Chondrocyte (in vitro differentiated cells): ENCODE data around the gene HS2ST1. TPM values are rescaled to one million over a fixed set of nuclear protein-coding genes. Genes with fewer than 3 reads are reported as not detected.

Experiments used
- DNase-seq: peaks from one replicate; pipeline ENCODE4 v3.0.0; 2021; ENCODE audit warnings: mixed read lengths, low spot score
- H3K27ac Mint-ChIP-seq: one replicate; pipeline ENCODE4 v1.8.0; 2021; ENCODE audit warnings: mild to moderate bottlenecking, moderate library complexity, mixed read lengths; ENCODE audit not compliant: unreplicated experiment
- H3K27me3 Mint-ChIP-seq: 2 replicates; pipeline ENCODE4 v1.8.0; 2021; ENCODE audit warnings: low read depth, mixed read lengths
- H3K36me3 Mint-ChIP-seq: 2 replicates; pipeline ENCODE4 v1.8.0; 2021; ENCODE audit warnings: low read depth, mixed read lengths
- H3K4me1 Mint-ChIP-seq: 2 replicates; pipeline ENCODE4 v1.8.0; 2021; ENCODE audit warnings: low read depth, mild to moderate bottlenecking, mixed read lengths
- H3K4me3 Mint-ChIP-seq: one replicate; pipeline ENCODE4 v1.8.0; 2021; ENCODE audit warnings: mild to moderate bottlenecking, moderate library complexity, mixed read lengths; ENCODE audit not compliant: unreplicated experiment
- H3K9me3 Mint-ChIP-seq: 2 replicates; pipeline ENCODE4 v1.8.0; 2021; ENCODE audit warnings: low read depth, mixed read lengths
- total RNA-seq: library from RNA; stranded (reverse); gene quantifications from 3 replicates; pipeline ENCODE4 v1.2.1, GENCODE V29; 2021
- TF ChIP-seq, protein P1 (sequence below): fragments of 200-600 bp; sonication (generic); IDR thresholded peaks from 2 replicates; pipeline ENCODE4 v1.5.0; 2021; ENCODE audit warnings: antibody characterized with exemption, mild to moderate bottlenecking, moderate library complexity

HS2ST1 gene
- total RNA-seq, 1 donor from 2014 or later, result 26.7 TPM

- TF ChIP-seq, protein P1, sequence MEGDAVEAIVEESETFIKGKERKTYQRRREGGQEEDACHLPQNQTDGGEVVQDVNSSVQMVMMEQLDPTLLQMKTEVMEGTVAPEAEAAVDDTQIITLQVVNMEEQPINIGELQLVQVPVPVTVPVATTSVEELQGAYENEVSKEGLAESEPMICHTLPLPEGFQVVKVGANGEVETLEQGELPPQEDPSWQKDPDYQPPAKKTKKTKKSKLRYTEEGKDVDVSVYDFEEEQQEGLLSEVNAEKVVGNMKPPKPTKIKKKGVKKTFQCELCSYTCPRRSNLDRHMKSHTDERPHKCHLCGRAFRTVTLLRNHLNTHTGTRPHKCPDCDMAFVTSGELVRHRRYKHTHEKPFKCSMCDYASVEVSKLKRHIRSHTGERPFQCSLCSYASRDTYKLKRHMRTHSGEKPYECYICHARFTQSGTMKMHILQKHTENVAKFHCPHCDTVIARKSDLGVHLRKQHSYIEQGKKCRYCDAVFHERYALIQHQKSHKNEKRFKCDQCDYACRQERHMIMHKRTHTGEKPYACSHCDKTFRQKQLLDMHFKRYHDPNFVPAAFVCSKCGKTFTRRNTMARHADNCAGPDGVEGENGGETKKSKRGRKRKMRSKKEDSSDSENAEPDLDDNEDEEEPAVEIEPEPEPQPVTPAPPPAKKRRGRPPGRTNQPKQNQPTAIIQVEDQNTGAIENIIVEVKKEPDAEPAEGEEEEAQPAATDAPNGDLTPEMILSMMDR, result no peak
- H3K27me3 Mint-ChIP-seq, result peaks cover 4% of the 10 kb centered on the region
- DNase-seq, result no peak
- peaks cover 6% of the 10 kb centered on the region for H3K4me1 Mint-ChIP-seq
- H3K4me3 Mint-ChIP-seq, result peak overlapping the region; percentile 69
- H3K9me3 Mint-ChIP-seq, result no peaks in the 10 kb centered on the region
- no peaks in the 10 kb centered on the region for H3K36me3 Mint-ChIP-seq
- H3K27ac Mint-ChIP-seq, result no peak overlapping the region
Observed at GRCh38 chr1:87132284-87132870, 217.9 kb downstream of the HS2ST1 start.

DNA sequence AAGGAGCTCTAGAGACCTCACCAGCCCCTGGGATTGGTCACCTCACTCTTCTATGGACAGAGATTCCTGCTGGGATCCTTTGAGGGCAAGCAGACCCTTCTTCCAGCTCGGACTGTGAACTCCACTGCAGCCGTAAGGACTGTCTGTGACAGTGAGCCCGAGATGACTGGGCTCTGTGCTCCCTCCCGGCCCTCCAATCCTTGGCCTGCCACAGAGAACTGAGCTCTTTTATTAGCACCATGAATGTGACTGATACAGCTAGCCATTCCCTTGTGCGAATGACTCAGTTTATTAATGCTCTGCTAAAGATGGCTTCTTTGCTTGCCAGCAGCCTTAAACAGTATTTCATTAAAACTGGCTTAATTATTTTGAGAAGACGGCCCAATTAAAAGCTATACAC lies 219.6 kb downstream of the HS2ST1 start:
- no peak for DNase-seq
- Mint-ChIP-seq H3K4me3 (no peak overlapping the region), H3K27me3 (peaks cover 2% of the 10 kb centered on the region), H3K36me3 (no peaks in the 10 kb centered on the region), H3K4me1 (peaks cover 6% of the 10 kb centered on the region), H3K27ac (no peak overlapping the region), H3K9me3 (no peaks in the 10 kb centered on the region)
- TF ChIP-seq, protein P1, result no peak

GRCh38 chr1:87134625-87135328 lies 220.3 kb downstream of the HS2ST1 start:
- peaks cover 6% of the 10 kb centered on the region for H3K4me1 Mint-ChIP-seq

DNA sequence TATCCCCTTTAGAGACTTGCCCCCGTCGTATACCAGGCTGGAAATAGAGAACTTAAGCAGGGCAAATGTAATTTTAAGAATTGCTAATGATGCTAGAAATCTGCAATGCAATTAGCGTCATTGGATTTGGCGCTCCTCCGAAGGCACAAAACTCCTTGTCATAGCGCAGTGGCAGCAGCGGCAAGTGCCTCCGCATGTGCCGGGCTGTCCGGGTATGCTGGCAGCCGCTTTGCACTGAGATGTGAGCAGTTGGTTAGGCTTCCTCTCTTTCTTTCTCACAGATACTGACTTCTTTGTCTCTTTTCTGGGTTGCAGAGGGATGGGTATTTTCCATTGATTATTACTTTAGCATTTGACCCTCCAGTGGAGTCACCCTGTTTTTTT lies 220.9 kb downstream of the HS2ST1 start:
- H3K27ac Mint-ChIP-seq, result no peak overlapping the region
- TF ChIP-seq, protein P1, result no peak
- no peaks in the 10 kb centered on the region for H3K9me3 Mint-ChIP-seq
- H3K27me3 Mint-ChIP-seq, result peaks cover 2% of the 10 kb centered on the region
- H3K36me3 Mint-ChIP-seq, result no peaks in the 10 kb centered on the region
- H3K4me1 Mint-ChIP-seq, result peaks cover 6% of the 10 kb centered on the region
- DNase-seq, result no peak
- H3K4me3 Mint-ChIP-seq, result no peak overlapping the region

More at GRCh38 chr1:87134625-87135328, 220.3 kb downstream of the HS2ST1 start:
- H3K36me3 Mint-ChIP-seq, result no peaks in the 10 kb centered on the region
- TF ChIP-seq, protein P1, result no peak
- H3K9me3 Mint-ChIP-seq, result no peaks in the 10 kb centered on the region
- no peak overlapping the region for H3K27ac Mint-ChIP-seq
- no peak overlapping the region for H3K4me3 Mint-ChIP-seq
- peaks cover 2% of the 10 kb centered on the region for H3K27me3 Mint-ChIP-seq
- DNase-seq, result no peak

GRCh38 chr1:87136607-87137341 lies 222.3 kb downstream of the HS2ST1 start:
- H3K4me1 Mint-ChIP-seq, result peaks cover 1% of the 10 kb centered on the region
- no peaks in the 10 kb centered on the region for H3K9me3 Mint-ChIP-seq
- no peak overlapping the region for H3K4me3 Mint-ChIP-seq
- H3K36me3 Mint-ChIP-seq, result no peaks in the 10 kb centered on the region
- no peak overlapping the region for H3K27ac Mint-ChIP-seq
- TF ChIP-seq, protein P1, result no peak
- H3K27me3 Mint-ChIP-seq, result peaks cover 2% of the 10 kb centered on the region
- no peak for DNase-seq
